ENCODE measurements around the gene SEMA6A.

- no peak for TF ChIP-seq POLR2A (IDR thresholded peaks at IDR 0.05)
- TF ChIP-seq, protein P1, sequence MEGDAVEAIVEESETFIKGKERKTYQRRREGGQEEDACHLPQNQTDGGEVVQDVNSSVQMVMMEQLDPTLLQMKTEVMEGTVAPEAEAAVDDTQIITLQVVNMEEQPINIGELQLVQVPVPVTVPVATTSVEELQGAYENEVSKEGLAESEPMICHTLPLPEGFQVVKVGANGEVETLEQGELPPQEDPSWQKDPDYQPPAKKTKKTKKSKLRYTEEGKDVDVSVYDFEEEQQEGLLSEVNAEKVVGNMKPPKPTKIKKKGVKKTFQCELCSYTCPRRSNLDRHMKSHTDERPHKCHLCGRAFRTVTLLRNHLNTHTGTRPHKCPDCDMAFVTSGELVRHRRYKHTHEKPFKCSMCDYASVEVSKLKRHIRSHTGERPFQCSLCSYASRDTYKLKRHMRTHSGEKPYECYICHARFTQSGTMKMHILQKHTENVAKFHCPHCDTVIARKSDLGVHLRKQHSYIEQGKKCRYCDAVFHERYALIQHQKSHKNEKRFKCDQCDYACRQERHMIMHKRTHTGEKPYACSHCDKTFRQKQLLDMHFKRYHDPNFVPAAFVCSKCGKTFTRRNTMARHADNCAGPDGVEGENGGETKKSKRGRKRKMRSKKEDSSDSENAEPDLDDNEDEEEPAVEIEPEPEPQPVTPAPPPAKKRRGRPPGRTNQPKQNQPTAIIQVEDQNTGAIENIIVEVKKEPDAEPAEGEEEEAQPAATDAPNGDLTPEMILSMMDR (IDR thresholded peaks at IDR 0.05) = no peak
These were observed 178.0 kb downstream of the SEMA6A start for GRCh38 chr5:116396476-116397099.

All from sigmoid colon (tissue), 3 donors.